Stomach (tissue), 9 donors: ENCODE data around the gene NUAK1. TPM values are rescaled to one million over a fixed set of nuclear protein-coding genes. Genes with fewer than 3 reads are reported as not detected.

Source experiments
- DNase-seq, 2 donors: peaks; one replicate each; pipeline versions ENCODE4 v3.0.0 to v3.0.0-alpha.2; 2013 to 2019
- H3K27ac ChIP-seq, 5 donors: fragments of 200-600 bp in 4 of 5; sonication (generic) in 4 of 5; one replicate each; pipeline ENCODE4 v1.5.1; 2013 to 2019; ENCODE audit warnings: mild to moderate bottlenecking in 1 of 5, moderate library complexity in 1 of 5
- H3K27me3 ChIP-seq, 3 donors: fragments of 200-600 bp; sonication (generic); one replicate each; pipeline ENCODE4 v1.5.1; 2017 to 2019; ENCODE audit warnings: mixed run types in 1 of 3
- H3K36me3 ChIP-seq, 4 donors: fragments of 200-600 bp; sonication (generic); 1 replicate in 3 of 4; 2 replicates in 1 of 4; pipeline ENCODE4 v1.5.1; 2016 to 2019
- H3K4me1 ChIP-seq, 4 donors: fragments of 200-600 bp; sonication (generic); one replicate each; pipeline ENCODE4 v1.5.1; 2016 to 2019
- H3K4me3 ChIP-seq, 4 donors: fragments of 200-600 bp; sonication (generic) in 3 of 4; one replicate each; pipeline ENCODE4 v1.5.1; 2016 to 2019; ENCODE audit warnings: mild to moderate bottlenecking in 1 of 4
- H3K9me3 ChIP-seq, 4 donors: fragments of 200-600 bp; sonication (generic); one replicate each; pipeline ENCODE4 v1.5.1; 2016 to 2019
- CTCF ChIP-seq, 7 experiments: fragments of 450-650 bp in 4 of 7; fragments of 200-600 bp in 3 of 7; sonication (generic) in 3 of 7; IDR thresholded peaks; one replicate each; pipeline ENCODE4 v1.5.1; 2016 to 2019; ENCODE audit warnings: antibody characterized with exemption in 7 of 7, control low read depth in 2 of 7, mild to moderate bottlenecking in 1 of 7
- EP300 ChIP-seq: sonication (generic); formaldehyde crosslinking; IDR thresholded peaks from one replicate; pipeline ENCODE4 v1.6.1; 2017; ENCODE audit warnings: antibody characterized with exemption
- POLR2A ChIP-seq, 4 donors: fragments of 450-650 bp; IDR thresholded peaks; one replicate each; pipeline ENCODE4 v1.6.1; 2016; ENCODE audit warnings: antibody characterized with exemption in 4 of 4, control low read depth in 2 of 4, mild to moderate bottlenecking in 1 of 4, moderate library complexity in 1 of 4
- POLR2AphosphoS5 ChIP-seq, 3 donors: sonication (generic); formaldehyde crosslinking; IDR thresholded peaks; one replicate each; pipeline ENCODE4 v1.6.1; 2016; ENCODE audit warnings: antibody characterized with exemption in 3 of 3
- WGBS, 5 donors: extraction: QIAGEN DNeasy Blood & Tissue Kit in 3 of 5; methylation state at CpG; one replicate each; pipeline versions ENCODE4 v1.1.5 to v1.1.7; 2013 to 2018; 5-methylcytosine and 5-hydroxymethylcytosine counted together
- intact Hi-C: fragments of 100-400 bp; cut with DNase I; formaldehyde crosslinking; loops from one replicate; pipeline ENCODE4 v1.15.1; 2023; ENCODE audit warnings: low total_unique reads
- polyA plus RNA-seq, 3 donors: library from polyadenylated mRNA; stranded (reverse); fragments of 200-250 nt; gene quantifications; one replicate each; pipeline ENCODE4 v1.2.3, GENCODE V29; 2013
- total RNA-seq, 5 donors: library from RNA; depleted of rRNA; stranded (reverse); fragments of >200 nt; gene quantifications; one replicate each; pipeline versions ENCODE4 v1.1.0 to v1.2.3, GENCODE V29; 2014 to 2016
- donor health status: healthy with polysubstance abuse.
- donor health status: Bipolar disorder and iron deficiency.
- donor health status: healthy.

NUAK1 gene
- total and polyA plus RNA-seq, 8 donors, result 0.58 to 79.0 (median 4.3) TPM

DNA sequence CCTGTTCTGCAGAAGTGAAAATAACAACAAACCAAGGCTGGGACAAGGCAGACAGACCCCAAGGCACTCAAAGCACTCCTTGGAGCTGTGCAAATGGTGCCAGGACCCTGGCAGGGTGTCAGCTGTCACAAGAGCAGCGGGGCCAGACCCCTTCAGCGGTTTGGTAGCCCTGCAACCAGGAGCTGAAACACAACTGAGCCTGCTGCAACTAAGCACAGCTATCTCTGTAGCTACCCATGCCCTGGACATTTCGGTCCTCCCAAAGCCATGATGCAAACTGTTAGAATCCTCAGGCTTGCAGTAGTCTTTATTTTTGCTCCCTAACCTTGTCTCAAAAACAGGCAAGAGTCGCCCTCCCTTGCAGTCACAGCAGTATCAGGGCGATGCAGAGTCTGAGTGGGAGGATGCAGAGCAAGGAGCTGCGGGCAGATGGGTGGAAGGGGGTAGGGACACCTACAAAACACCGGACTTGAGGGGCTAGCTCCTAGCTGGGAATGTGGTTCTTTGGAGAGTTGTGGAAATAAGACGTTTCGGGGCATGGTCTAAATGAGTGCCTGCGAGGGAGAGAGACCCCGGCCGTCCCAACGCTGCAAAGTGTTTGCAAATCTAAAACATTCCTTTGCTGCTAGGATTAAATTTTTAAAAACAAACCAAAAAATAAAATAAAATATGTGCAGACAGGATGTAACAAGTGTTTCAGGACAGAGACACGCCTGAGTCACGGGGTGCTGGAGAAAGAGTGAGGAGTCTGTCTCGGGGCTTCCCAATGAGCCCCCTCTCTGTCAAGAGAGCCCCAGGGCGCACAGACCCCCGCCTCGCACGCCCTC lies 1.0 kb downstream of the NUAK1 start:
- peak overlapping the region in 4 of 5 donors; percentile 93 to 97 (median 96) for H3K27ac ChIP-seq
- H3K36me3 ChIP-seq, result no peaks in the 10 kb centered on the region
- WGBS, 5 donors, result 34 to 42% (median 35%) methylated on average over 20 of the region's 20 CpGs
- no peaks in the 10 kb centered on the region for H3K9me3 ChIP-seq
- H3K4me1 ChIP-seq, result peaks cover 37 to 89% (median 59%) of the 10 kb centered on the region in 4 donors
- TF ChIP-seq POLR2AphosphoS5 (IDR thresholded peaks at IDR 0.05), result no peak
- TF ChIP-seq POLR2A (IDR thresholded peaks at IDR 0.05), result no peak
- no peak for TF ChIP-seq EP300
- no peak for TF ChIP-seq CTCF (IDR thresholded peaks at IDR 0.05)
- H3K27me3 ChIP-seq, result peaks cover 0 to 45% (median 12%) of the 10 kb centered on the region in 3 donors
- peak in 1 of 2 donors; percentile 32 for DNase-seq
- peak overlapping the region; percentile 69 to 79 (median 74) for H3K4me3 ChIP-seq
- intact Hi-C loops, result no loop called here

- Histone ChIP-seq H3K27ac (peak overlapping the region; percentile 3 to 97 (median 69)), H3K36me3 (no peaks in the 10 kb centered on the region), H3K4me3 (peak overlapping the region; percentile 26 to 79 (median 74)), H3K9me3 (no peaks in the 10 kb centered on the region), H3K27me3 (peaks cover 0 to 45% (median 12%) of the 10 kb centered on the region in 3 donors), H3K4me1 (peaks cover 43 to 89% (median 64%) of the 10 kb centered on the region in 4 donors)
- TF ChIP-seq CTCF (IDR thresholded peaks at IDR 0.05) (peak in 6 of 7 experiments; percentile 24 to 85 (median 64)), POLR2AphosphoS5 (IDR thresholded peaks at IDR 0.05) (peak in 2 of 3 donors; percentile 22 to 56), POLR2A (IDR thresholded peaks at IDR 0.05) (no peak), EP300 (no peak)
- DNase-seq, result peak; percentile 90 to 94
- WGBS, 5 donors, result 4 to 6% (median 5%) methylated on average over 13 of the region's 13 CpGs
- intact Hi-C loops, result no loop called here
Observed at GRCh38 chr12:106136263-106136662, 2.5 kb downstream of the NUAK1 start.

GRCh38 chr12:106135781-106136180 lies 3.0 kb downstream of the NUAK1 start:
- intact Hi-C loops, result no loop called here
- no peak for TF ChIP-seq POLR2AphosphoS5 (IDR thresholded peaks at IDR 0.05)
- no peak for TF ChIP-seq CTCF (IDR thresholded peaks at IDR 0.05)
- TF ChIP-seq EP300, result no peak
- no peak for TF ChIP-seq POLR2A (IDR thresholded peaks at IDR 0.05)
- peak overlapping the region; percentile 26 to 79 (median 74) for H3K4me3 ChIP-seq
- H3K27me3 ChIP-seq, result peaks cover 0 to 43% (median 12%) of the 10 kb centered on the region in 3 donors
- DNase-seq, result peak in 1 of 2 donors; percentile 29
- H3K9me3 ChIP-seq, result no peaks in the 10 kb centered on the region
- WGBS, 5 donors, result 13 to 28% (median 24%) methylated on average over 4 of the region's 4 CpGs
- H3K4me1 ChIP-seq, result peaks cover 41 to 88% (median 62%) of the 10 kb centered on the region in 4 donors
- no peaks in the 10 kb centered on the region for H3K36me3 ChIP-seq
- H3K27ac ChIP-seq, result peak overlapping the region in 4 of 5 donors; percentile 56 to 97 (median 81)

- whole genome bisulfite sequencing, 5 donors, result 64 to 84% (median 74%) methylated on average over 6 of the region's 6 CpGs
- Histone ChIP-seq H3K9me3 (no peaks in the 10 kb centered on the region), H3K36me3 (no peaks in the 10 kb centered on the region), H3K27ac (peak overlapping the region in 1 of 5 donors; percentile 69), H3K27me3 (peaks cover 0 to 38% (median 12%) of the 10 kb centered on the region in 3 donors), H3K4me3 (peak overlapping the region in 2 of 4 donors; percentile 76 to 79), H3K4me1 (peaks cover 33 to 82% (median 57%) of the 10 kb centered on the region in 4 donors)
- TF ChIP-seq CTCF (IDR thresholded peaks at IDR 0.05) (no peak), EP300 (no peak), POLR2AphosphoS5 (IDR thresholded peaks at IDR 0.05) (no peak), POLR2A (IDR thresholded peaks at IDR 0.05) (no peak)
- DNase-seq, result no peak
- intact Hi-C loops, result no loop called here
Observed at GRCh38 chr12:106135075-106135474, 3.7 kb downstream of the NUAK1 start.
